Non-pigmented ciliary epithelial cell (primary cell): ENCODE results near the gene HSPA9.

Experiments
- DNase-seq: peaks from one replicate; pipeline ENCODE4 v3.0.0-alpha.2; 2010; ENCODE audit warnings: low read depth

HSPA9 gene

GRCh38 chr5:138575194-138576015 lies at the start of gene HSPA9:
Gene HSPA9, minus strand, starts transcription at chr5:138575401. Its CDS starts 83 bp downstream, at chr5:138575318.
- DNase-seq = peak; percentile 98

DNA sequence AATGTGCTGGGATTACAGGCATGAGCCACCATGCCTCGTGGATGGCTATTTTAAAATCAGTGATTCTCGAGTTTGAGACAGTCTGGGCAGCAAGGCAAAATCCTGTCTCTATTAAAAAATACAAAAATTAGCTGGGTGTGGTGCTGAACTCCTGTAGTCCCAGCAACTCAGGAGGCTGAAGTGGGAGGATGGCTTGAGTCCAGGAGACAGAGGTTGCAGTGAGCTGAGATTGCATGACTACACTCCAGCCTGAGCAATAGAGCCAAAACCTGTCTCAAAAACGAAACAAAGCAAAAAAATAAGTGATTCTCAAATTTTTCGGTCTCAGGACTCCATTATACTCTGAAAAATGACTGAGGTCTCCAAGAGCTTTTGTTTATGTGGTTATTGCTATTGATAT lies 47.9 kb upstream of the HSPA9 start:
- DNase-seq = no peak

DNA sequence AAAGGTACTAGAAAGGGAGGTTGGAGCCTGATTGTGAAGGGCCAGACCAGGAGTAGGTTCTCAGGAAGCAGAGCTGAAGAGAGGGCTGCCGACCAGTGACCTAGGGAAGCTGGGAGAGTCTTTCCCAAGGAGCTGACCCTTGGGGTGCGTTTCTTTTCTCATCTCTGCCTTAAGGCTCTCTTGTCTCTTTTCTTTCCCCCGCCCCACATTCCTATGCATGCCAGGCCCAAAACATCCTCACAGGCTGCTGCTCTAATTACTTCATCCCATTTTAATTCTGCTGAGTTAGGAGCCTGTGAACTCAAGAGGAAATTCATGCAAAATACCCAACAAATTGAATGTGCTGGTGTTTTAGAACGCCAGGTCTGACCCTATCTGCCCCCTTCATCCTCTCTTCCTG lies 46.9 kb upstream of the HSPA9 start:
- DNase-seq = no peak

GRCh38 chr5:138620663-138621224 lies 45.5 kb upstream of the HSPA9 start:
- DNase-seq = no peak

GRCh38 chr5:138616508-138616907 lies 41.3 kb upstream of the HSPA9 start:
- DNase-seq = no peak

DNA sequence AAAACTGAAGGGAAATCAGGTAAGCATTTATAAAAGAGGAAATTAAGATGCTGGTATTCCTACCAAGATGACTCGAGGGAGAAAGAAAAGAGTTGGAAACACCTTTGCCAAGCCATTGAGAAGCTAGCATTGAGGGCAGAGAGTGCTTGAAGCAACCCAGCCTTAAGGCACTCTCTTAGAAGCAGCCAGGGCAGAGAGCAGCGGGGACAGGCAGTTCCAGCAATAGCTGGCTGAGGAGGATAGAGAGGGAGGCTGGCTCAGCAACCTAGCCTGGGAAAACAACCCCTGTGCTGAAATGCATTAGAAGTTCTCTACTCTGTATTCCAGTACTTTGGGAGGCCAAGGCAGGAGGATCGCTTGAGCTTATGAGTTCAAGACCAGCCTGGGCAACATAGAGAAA lies 40.3 kb upstream of the HSPA9 start:
- no peak for DNase-seq

DNA sequence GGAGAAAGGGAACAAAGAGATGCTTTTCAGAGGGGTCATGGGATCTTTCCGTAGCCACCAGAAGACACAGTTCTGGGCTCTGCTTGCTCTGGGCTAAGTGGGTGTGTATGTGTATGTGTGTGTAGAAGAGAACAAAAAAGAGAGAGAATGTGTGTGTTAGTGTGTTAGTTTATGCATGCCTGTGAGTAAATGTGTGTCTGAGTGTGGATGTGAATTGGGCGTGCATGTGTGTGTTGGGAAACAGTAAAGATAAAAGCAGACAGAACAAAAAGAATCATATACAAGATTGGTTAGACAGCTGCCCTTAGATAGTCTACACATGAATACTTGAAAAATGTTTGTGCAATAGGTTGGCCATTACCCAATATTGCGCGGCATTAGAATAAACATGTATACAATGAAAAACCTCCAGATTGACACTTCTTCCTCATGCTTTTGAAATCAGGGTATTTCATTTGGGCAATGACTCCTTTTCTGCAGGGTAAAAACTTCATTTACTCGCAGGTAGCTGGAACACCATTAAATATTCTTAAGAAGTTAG lies 36.5 kb upstream of the HSPA9 start:
- no peak for DNase-seq

GRCh38 chr5:138610918-138611677 lies 35.9 kb upstream of the HSPA9 start:
- DNase-seq = no peak

DNA sequence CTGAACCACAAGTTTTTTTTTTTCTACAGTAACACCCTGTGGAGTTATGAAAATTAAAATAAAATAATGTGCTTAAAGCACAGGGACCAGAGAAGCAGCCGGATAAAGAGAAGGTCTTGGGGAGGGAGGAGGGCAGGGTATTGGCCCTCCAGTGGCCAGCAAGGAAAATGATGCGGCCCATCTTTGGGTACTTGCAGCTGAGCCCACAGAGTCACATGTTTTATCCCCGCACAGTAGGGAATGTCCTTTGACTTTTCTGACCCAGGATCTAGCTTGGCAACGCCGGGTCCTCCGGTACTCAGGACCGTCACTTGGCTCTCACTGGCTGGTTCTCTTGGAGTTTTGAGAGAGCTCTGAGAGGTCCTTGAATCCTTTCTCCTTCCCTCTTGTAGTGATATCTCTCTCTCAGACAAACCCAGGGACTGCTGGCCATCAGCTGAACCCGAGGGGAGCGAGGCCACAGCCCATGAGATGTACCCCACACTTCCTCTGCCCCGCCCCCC lies 35.3 kb upstream of the HSPA9 start:
- DNase-seq = no peak

- DNase-seq = no peak
These were observed 31.3 kb upstream of the HSPA9 start for GRCh38 chr5:138606378-138607064.

DNA sequence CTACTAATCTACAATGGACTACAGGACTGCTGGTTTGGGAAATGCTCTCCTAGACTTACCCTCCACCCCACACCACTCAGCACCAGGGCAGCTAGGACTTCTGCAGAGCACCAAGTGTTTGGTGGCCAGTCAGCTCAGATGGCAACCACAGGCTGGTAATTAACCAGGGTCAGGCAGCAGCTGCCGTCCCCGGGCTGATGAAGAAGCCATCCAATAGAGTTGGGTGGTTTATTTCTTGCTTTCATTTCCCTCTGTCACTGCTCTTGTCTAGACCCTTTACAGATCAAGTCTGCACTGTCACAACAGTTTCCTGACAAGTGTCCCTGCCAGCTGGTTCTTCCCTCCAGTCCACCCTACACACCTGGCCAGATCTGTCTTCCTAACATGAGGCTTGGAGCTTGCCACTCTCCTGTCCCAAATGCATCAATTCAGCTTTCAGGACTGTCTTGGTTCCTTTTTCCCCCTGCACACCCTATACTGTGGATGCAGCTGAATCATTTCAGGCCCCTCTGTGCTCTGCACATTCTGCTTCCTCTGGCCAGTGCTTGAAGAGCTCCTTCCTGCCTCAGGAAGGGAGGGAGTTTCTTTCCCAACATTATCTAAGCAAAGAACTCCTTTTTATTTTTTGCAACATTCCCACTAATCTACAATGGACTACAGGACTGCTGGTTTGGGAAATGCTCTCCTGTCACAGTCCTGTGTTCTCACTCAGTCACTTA lies 30.2 kb upstream of the HSPA9 start:
- no peak for DNase-seq

GRCh38 chr5:138604176-138604785 lies 29.1 kb upstream of the HSPA9 start:
- DNase-seq = no peak

DNA sequence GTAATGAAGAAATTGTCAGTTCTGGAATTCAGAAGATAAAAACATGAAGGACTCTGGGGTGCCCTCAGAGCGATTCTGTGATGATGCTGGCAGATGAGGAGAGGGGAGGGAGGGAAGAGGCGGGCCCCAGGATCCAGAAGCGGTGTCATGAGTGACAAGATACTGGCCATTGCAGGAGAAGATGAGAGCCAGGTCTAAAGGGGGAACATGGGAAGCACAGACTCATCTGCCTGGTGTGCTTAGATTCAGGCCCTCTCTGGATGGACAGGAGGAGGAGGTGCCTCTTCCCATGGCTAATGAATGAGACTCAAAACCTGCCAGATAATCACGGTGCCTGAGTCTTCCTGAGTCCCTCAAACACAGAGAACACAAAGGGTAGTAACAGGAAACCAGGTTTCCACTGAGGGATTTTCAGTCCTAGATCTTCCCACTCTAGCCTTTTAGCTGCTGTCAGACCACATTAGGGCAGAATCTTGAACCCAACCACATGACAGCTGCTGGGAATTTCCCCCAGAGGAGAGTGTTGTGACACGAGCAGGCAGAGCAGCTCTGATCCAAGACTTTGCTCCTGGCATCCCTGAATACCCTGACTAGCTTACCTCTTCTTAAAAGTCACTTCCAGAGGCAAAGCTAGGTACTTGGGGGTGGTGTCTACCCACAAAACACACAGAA lies 28.2 kb upstream of the HSPA9 start:
- DNase-seq = no peak

DNA sequence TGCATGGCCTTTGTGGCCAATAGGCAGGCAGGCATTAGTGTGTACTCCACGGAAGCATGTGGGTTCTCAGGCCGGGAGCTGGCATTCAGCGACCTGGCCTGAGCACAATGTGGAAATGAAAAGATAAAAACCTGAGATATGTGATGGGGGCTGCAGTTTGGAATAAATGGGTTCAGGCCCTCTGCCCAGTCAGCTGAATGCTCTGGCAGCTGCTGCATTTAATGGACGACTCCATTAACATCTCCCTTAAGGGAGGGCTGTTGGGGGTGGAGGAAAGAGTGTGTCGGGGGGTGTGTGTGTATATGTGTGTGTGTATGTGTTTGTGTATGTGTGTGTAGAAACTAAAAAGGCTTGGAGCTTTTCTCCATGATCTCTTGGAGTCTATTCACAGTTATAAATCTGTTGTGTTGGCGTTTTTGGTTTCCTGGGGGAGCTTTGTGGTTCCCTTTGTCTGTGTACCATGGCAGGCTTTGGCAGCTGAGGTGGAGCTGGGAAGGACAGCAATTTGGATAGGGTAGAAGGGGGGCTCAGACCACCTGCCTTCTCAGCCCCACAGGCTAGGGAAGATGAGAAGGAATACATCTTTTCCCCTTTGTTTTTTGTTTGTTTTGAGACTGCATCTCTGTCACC lies 27.3 kb upstream of the HSPA9 start:
- no peak for DNase-seq

DNA sequence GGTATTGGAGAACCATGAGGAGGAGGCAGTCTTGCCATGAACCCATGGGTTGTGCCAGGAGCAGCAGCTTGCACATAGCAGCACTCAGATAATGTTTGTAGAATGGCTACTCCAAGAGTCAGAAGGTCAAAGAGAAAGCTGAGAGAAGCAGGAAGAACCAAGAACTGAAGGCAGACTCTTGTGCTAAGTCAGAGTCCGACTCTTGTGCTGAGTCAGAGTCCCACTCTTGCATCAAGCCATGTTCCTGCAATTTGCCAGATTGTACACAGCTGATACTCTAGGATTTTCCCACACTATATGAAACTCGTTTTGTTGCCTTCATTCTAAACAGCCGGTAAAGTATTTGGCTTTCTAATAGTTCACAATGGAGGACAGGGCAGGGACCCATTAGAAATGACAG lies 26.2 kb upstream of the HSPA9 start:
- DNase-seq = peak; percentile 62

- no peak for DNase-seq
These were observed 25.2 kb upstream of the HSPA9 start for GRCh38 chr5:138600446-138600845.

- DNase-seq = no peak
These were observed 22.6 kb upstream of the HSPA9 start for GRCh38 chr5:138597661-138598400.

- DNase-seq = no peak
These were observed 21.1 kb upstream of the HSPA9 start for GRCh38 chr5:138596105-138596881.
